Keratinocyte (primary cell): ENCODE measurements around the gene CAPZA2. TPM values are rescaled to one million over a fixed set of nuclear protein-coding genes. Genes with fewer than 3 reads are reported as not detected.

Source experiments
- DNase-seq: peaks from one replicate; pipeline ENCODE4 v3.0.0-alpha.2; 2011; ENCODE audit warnings: low read depth, missing footprints, low spot score
- FAIRE-seq: peaks from 2 replicates; lab custom pipeline; 2011; peaks lifted over from hg19 to GRCh38; lab: Jason Lieb, UNC
- H2AFZ ChIP-seq: 2 replicates; pipeline ENCODE4 v1.6.0; 2012; ENCODE audit warnings: low read length, control low read depth, inconsistent platforms; ENCODE audit not compliant: control insufficient read depth
- H3K27ac ChIP-seq: 2 replicates; pipeline ENCODE4 v1.5.1; 2011; ENCODE audit warnings: low read length; ENCODE audit not compliant: control insufficient read depth, insufficient read depth
- H3K27me3 ChIP-seq: 3 replicates; pipeline ENCODE4 v1.6.0; 2011; ENCODE audit warnings: low read length; ENCODE audit not compliant: control insufficient read depth, insufficient read depth; ENCODE audit errors: extremely low read depth
- H3K36me3 ChIP-seq, 2 experiments: 2 replicates in 1 of 2; 3 replicates in 1 of 2; pipeline ENCODE4 v1.5.1; 2011; ENCODE audit warnings: low read length in 2 of 2, mild to moderate bottlenecking in 1 of 2; ENCODE audit not compliant: control insufficient read depth in 2 of 2, insufficient read depth in 2 of 2; ENCODE audit errors: extremely low read depth in 1 of 2
- H3K4me1 ChIP-seq: 3 replicates; pipeline ENCODE4 v1.5.1; 2011; ENCODE audit warnings: low read length; ENCODE audit not compliant: control insufficient read depth, insufficient read depth; ENCODE audit errors: extremely low read depth
- H3K4me2 ChIP-seq: 3 replicates; pipeline ENCODE4 v1.6.0; 2011; ENCODE audit warnings: low read depth, low read length; ENCODE audit not compliant: control insufficient read depth, insufficient read depth; ENCODE audit errors: extremely low read depth
- H3K4me3 ChIP-seq, 3 experiments: fragments of 200-600 bp in 1 of 3; sonication (generic) in 1 of 3; 2 replicates in 2 of 3; 3 replicates in 1 of 3; pipeline ENCODE4 v1.5.1; 2011 to 2016; ENCODE audit warnings: low read length in 3 of 3, mild to moderate bottlenecking in 3 of 3, control low read depth in 2 of 3, inconsistent platforms in 1 of 3, low read depth in 1 of 3, mixed read lengths in 1 of 3, mixed run types in 1 of 3, moderate library complexity in 1 of 3; ENCODE audit not compliant: control insufficient read depth in 2 of 3, insufficient read depth in 2 of 3; ENCODE audit errors: extremely low read depth in 1 of 3
- H3K79me2 ChIP-seq: 2 replicates; pipeline ENCODE4 v1.6.0; 2012; ENCODE audit warnings: low read length; ENCODE audit not compliant: control insufficient read depth, insufficient read depth
- H3K9ac ChIP-seq: 3 replicates; pipeline ENCODE4 v1.6.0; 2011; ENCODE audit warnings: low read length; ENCODE audit not compliant: control insufficient read depth, insufficient read depth; ENCODE audit errors: extremely low read depth
- H3K9me1 ChIP-seq: 3 replicates; pipeline ENCODE4 v1.6.0; 2011; ENCODE audit warnings: low read length; ENCODE audit not compliant: control insufficient read depth, insufficient read depth; ENCODE audit errors: extremely low read depth
- H3K9me3 ChIP-seq: 2 replicates; pipeline ENCODE4 v1.5.1; 2012; ENCODE audit warnings: low read depth, low read length; ENCODE audit not compliant: control insufficient read depth
- H4K20me1 ChIP-seq: 3 replicates; pipeline ENCODE4 v1.6.0; 2011; ENCODE audit warnings: low read length; ENCODE audit not compliant: control insufficient read depth, insufficient read depth; ENCODE audit errors: extremely low read depth
- CTCF ChIP-seq, 3 experiments: IDR thresholded peaks in 1 of 3; conservative IDR thresholded peaks in 1 of 3; optimal IDR thresholded peaks in 1 of 3; 2 replicates in 2 of 3; 3 replicates in 1 of 3; pipeline versions ENCODE3 to v1.5.1; 2011; ENCODE audit warnings: low read length in 3 of 3, mild to moderate bottlenecking in 3 of 3, moderate library complexity in 2 of 3, control low read depth in 1 of 3, inconsistent platforms in 1 of 3; ENCODE audit not compliant: insufficient read depth in 2 of 3; ENCODE audit errors: extremely low read depth in 1 of 3
- EZH2 ChIP-seq: IDR thresholded peaks from one replicate; pipeline ENCODE4 v1.6.1; 2012; ENCODE audit warnings: inconsistent platforms, mild to moderate bottlenecking, low read length, moderate library complexity
- dilution Hi-C: fragments of 300-500 bp; cut with MboI; formaldehyde crosslinking; loops from one replicate; pipeline ENCODE4 v1.7.0; 2020; ENCODE audit warnings: low sequenced_read_pairs; ENCODE audit not compliant: extremely low pct_ligation_motif_present
- polyA plus RNA-seq, 5 experiments: library from polyadenylated mRNA; depleted of rRNA in 3 of 5; stranded (reverse) in 3 of 5; stranded (forward) in 1 of 5; unstranded in 1 of 5; fragments of >200 nt; gene quantifications; 1 replicate in 1 of 5; 2 replicates in 3 of 5; 3 replicates in 1 of 5; pipeline versions ENCODE4 v1.2.1 to v1.2.3, GENCODE V29; 2011 to 2012; ENCODE audit warnings: missing spikeins in 2 of 5, low read depth in 1 of 5, low replicate concordance in 1 of 5

CAPZA2 gene
- polyA plus RNA-seq, 1 donor (not counting 4 experiments of a cell fraction or from before 2014, with no cell fraction given): 150 TPM

- no peak for TF ChIP-seq CTCF (optimal IDR thresholded peaks at IDR 0.05 in 1 of 3, IDR thresholded peaks at IDR 0.05 in 1 of 3, conservative IDR thresholded peaks at IDR 0.05 in 1 of 3; ENCODE audit: extremely low read depth in 1 of 3, insufficient read depth in 2 of 3, low read length in 3 of 3)
- no peak for TF ChIP-seq EZH2
Measured at GRCh38 chr7:116873619-116874018, 11.2 kb downstream of the CAPZA2 start.

DNA sequence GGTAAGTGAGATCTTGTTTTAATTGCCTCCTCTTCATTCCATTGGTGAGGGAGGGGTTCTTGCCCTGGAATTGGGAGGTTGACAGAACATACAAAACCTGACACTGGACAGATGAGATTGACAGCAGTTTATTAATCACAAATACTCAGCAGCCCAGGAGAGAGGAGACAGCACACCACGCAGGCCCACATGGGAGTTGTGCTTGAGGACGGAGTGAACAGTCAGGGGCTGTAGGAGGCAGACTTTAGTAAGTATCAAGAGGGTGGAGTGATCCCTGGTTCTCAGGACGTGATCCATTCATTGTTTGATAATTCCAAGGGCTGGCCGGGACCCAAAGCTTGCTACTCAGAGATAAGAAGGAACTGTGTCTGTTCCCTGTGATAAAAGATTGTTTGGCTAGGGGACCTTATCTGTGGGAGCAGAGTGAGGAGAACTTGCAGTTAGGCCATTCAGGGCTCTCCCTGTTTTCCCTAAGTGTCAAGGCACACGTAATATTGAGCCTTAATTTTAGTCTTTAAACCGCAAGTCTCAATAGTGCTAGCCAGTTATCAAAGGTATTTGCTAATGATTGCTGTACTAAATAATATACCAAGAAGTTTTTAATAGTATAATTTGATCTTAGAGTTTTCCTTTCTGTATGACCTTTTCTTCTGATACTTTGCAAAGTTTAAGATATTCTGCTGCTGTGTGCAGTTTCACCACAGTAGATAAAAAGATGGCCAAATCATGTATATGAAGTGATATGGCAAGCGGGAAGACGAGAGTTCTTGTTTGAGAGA is 14.5 kb downstream of the CAPZA2 start:
- H2AFZ ChIP-seq: no peak overlapping the region
- H3K4me3 ChIP-seq: no peak overlapping the region
- peaks cover 19% of the 10 kb centered on the region for H3K4me1 ChIP-seq
- H3K9ac ChIP-seq: no peak overlapping the region
- TF ChIP-seq CTCF (optimal IDR thresholded peaks at IDR 0.05 in 1 of 3, IDR thresholded peaks at IDR 0.05 in 1 of 3, conservative IDR thresholded peaks at IDR 0.05 in 1 of 3; ENCODE audit: extremely low read depth in 1 of 3, insufficient read depth in 2 of 3, low read length in 3 of 3): no peak
- no peak for TF ChIP-seq EZH2
- dilution Hi-C loops: no loop called here
- H3K27ac ChIP-seq: no peak overlapping the region
- no peak for DNase-seq
- no peaks in the 10 kb centered on the region for H3K27me3 ChIP-seq
- H3K9me3 ChIP-seq: no peaks in the 10 kb centered on the region
- FAIRE-seq: no peak
- peaks cover 2% of the 10 kb centered on the region for H3K9me1 ChIP-seq
- peaks cover 0 to 18% of the 10 kb centered on the region in 2 experiments for H3K36me3 ChIP-seq
- no peak overlapping the region for H3K4me2 ChIP-seq
- peaks cover 13% of the 10 kb centered on the region for H4K20me1 ChIP-seq
- peaks cover 93% of the 10 kb centered on the region for H3K79me2 ChIP-seq

More at GRCh38 chr7:116873619-116874018, 11.2 kb downstream of the CAPZA2 start:
- no peak overlapping the region for H3K9ac ChIP-seq
- no peaks in the 10 kb centered on the region for H3K9me3 ChIP-seq
- no peak overlapping the region for H2AFZ ChIP-seq
- no peaks in the 10 kb centered on the region for H3K27me3 ChIP-seq
- H3K4me1 ChIP-seq: peaks cover 22% of the 10 kb centered on the region
- H3K4me3 ChIP-seq: no peak overlapping the region
- peaks cover 0 to 18% of the 10 kb centered on the region in 2 experiments for H3K36me3 ChIP-seq
- dilution Hi-C loops: no loop called here
- H3K79me2 ChIP-seq: peaks cover 99% of the 10 kb centered on the region
- peaks cover 2% of the 10 kb centered on the region for H3K9me1 ChIP-seq
- peaks cover 16% of the 10 kb centered on the region for H4K20me1 ChIP-seq
- peak overlapping the region; percentile 17 for H3K4me2 ChIP-seq
- no peak overlapping the region for H3K27ac ChIP-seq
- no peak for DNase-seq
- no peak for FAIRE-seq
